Keratinocyte (primary cell): ENCODE data around the gene TYW1B. TPM values are rescaled to one million over a fixed set of nuclear protein-coding genes. Genes with fewer than 3 reads are reported as not detected.
"Not testable (repeated sequence)": the region's sequence is repeated elsewhere in the genome, so short reads cannot be mapped to it uniquely, and the experiment has no call there.

ENCODE experiments used
- DNase-seq: peaks from one replicate; pipeline ENCODE4 v3.0.0-alpha.2; 2011; ENCODE audit warnings: low read depth, missing footprints, low spot score
- FAIRE-seq: peaks from 2 replicates; lab custom pipeline; 2011; peaks lifted over from hg19 to GRCh38; lab: Jason Lieb, UNC
- H2AFZ ChIP-seq: 2 replicates; pipeline ENCODE4 v1.6.0; 2012; ENCODE audit warnings: low read length, control low read depth, inconsistent platforms; ENCODE audit not compliant: control insufficient read depth
- H3K27ac ChIP-seq: 2 replicates; pipeline ENCODE4 v1.5.1; 2011; ENCODE audit warnings: low read length; ENCODE audit not compliant: control insufficient read depth, insufficient read depth
- H3K27me3 ChIP-seq: 3 replicates; pipeline ENCODE4 v1.6.0; 2011; ENCODE audit warnings: low read length; ENCODE audit not compliant: control insufficient read depth, insufficient read depth; ENCODE audit errors: extremely low read depth
- H3K36me3 ChIP-seq, 2 experiments: 2 replicates in 1 of 2; 3 replicates in 1 of 2; pipeline ENCODE4 v1.5.1; 2011; ENCODE audit warnings: low read length in 2 of 2, mild to moderate bottlenecking in 1 of 2; ENCODE audit not compliant: control insufficient read depth in 2 of 2, insufficient read depth in 2 of 2; ENCODE audit errors: extremely low read depth in 1 of 2
- H3K4me1 ChIP-seq: 3 replicates; pipeline ENCODE4 v1.5.1; 2011; ENCODE audit warnings: low read length; ENCODE audit not compliant: control insufficient read depth, insufficient read depth; ENCODE audit errors: extremely low read depth
- H3K4me2 ChIP-seq: 3 replicates; pipeline ENCODE4 v1.6.0; 2011; ENCODE audit warnings: low read depth, low read length; ENCODE audit not compliant: control insufficient read depth, insufficient read depth; ENCODE audit errors: extremely low read depth
- H3K4me3 ChIP-seq, 3 experiments: fragments of 200-600 bp in 1 of 3; sonication (generic) in 1 of 3; 2 replicates in 2 of 3; 3 replicates in 1 of 3; pipeline ENCODE4 v1.5.1; 2011 to 2016; ENCODE audit warnings: low read length in 3 of 3, mild to moderate bottlenecking in 3 of 3, control low read depth in 2 of 3, inconsistent platforms in 1 of 3, low read depth in 1 of 3, mixed read lengths in 1 of 3, mixed run types in 1 of 3, moderate library complexity in 1 of 3; ENCODE audit not compliant: control insufficient read depth in 2 of 3, insufficient read depth in 2 of 3; ENCODE audit errors: extremely low read depth in 1 of 3
- H3K79me2 ChIP-seq: 2 replicates; pipeline ENCODE4 v1.6.0; 2012; ENCODE audit warnings: low read length; ENCODE audit not compliant: control insufficient read depth, insufficient read depth
- H3K9ac ChIP-seq: 3 replicates; pipeline ENCODE4 v1.6.0; 2011; ENCODE audit warnings: low read length; ENCODE audit not compliant: control insufficient read depth, insufficient read depth; ENCODE audit errors: extremely low read depth
- H3K9me1 ChIP-seq: 3 replicates; pipeline ENCODE4 v1.6.0; 2011; ENCODE audit warnings: low read length; ENCODE audit not compliant: control insufficient read depth, insufficient read depth; ENCODE audit errors: extremely low read depth
- H3K9me3 ChIP-seq: 2 replicates; pipeline ENCODE4 v1.5.1; 2012; ENCODE audit warnings: low read depth, low read length; ENCODE audit not compliant: control insufficient read depth
- H4K20me1 ChIP-seq: 3 replicates; pipeline ENCODE4 v1.6.0; 2011; ENCODE audit warnings: low read length; ENCODE audit not compliant: control insufficient read depth, insufficient read depth; ENCODE audit errors: extremely low read depth
- EZH2 ChIP-seq: IDR thresholded peaks from one replicate; pipeline ENCODE4 v1.6.1; 2012; ENCODE audit warnings: inconsistent platforms, mild to moderate bottlenecking, low read length, moderate library complexity
- dilution Hi-C: fragments of 300-500 bp; cut with MboI; formaldehyde crosslinking; loops from one replicate; pipeline ENCODE4 v1.7.0; 2020; ENCODE audit warnings: low sequenced_read_pairs; ENCODE audit not compliant: extremely low pct_ligation_motif_present
- polyA plus RNA-seq, 5 experiments: library from polyadenylated mRNA; depleted of rRNA in 3 of 5; stranded (reverse) in 3 of 5; stranded (forward) in 1 of 5; unstranded in 1 of 5; fragments of >200 nt; gene quantifications; 1 replicate in 1 of 5; 2 replicates in 3 of 5; 3 replicates in 1 of 5; pipeline versions ENCODE4 v1.2.1 to v1.2.3, GENCODE V29; 2011 to 2012; ENCODE audit warnings: missing spikeins in 2 of 5, low read depth in 1 of 5, low replicate concordance in 1 of 5
- small RNA-seq, 3 experiments: library from RNA; depleted of rRNA; stranded (forward); fragments of <200 nt; gene quantifications; one replicate each; pipeline ENCODE3, GENCODE V24; 2012; ENCODE audit warnings: low read depth in 3 of 3, low replicate concordance in 1 of 3; ENCODE audit not compliant: insufficient read length in 3 of 3
- TF ChIP-seq, protein P1 (sequence below), 3 experiments: IDR thresholded peaks in 1 of 3; conservative IDR thresholded peaks in 1 of 3; optimal IDR thresholded peaks in 1 of 3; 2 replicates in 2 of 3; 3 replicates in 1 of 3; pipeline versions ENCODE3 to v1.5.1; 2011; ENCODE audit warnings: low read length in 3 of 3, mild to moderate bottlenecking in 3 of 3, moderate library complexity in 2 of 3, control low read depth in 1 of 3, inconsistent platforms in 1 of 3; ENCODE audit not compliant: insufficient read depth in 2 of 3; ENCODE audit errors: extremely low read depth in 1 of 3

TYW1B gene
- polyA plus RNA-seq, 1 donor (not counting 4 experiments of a cell fraction or from before 2014, with no cell fraction given): 2.5 TPM

GRCh38 chr7:72538147-72538546 lies 289.9 kb downstream of the TYW1B start:
- Histone ChIP-seq H3K36me3 (no peaks in the 10 kb centered on the region), H3K27me3 (no peaks in the 10 kb centered on the region), H3K79me2 (no peaks in the 10 kb centered on the region), H3K4me2 (no peak overlapping the region), H3K27ac (no peak overlapping the region), H2AFZ (no peak overlapping the region), H3K9me3 (no peaks in the 10 kb centered on the region), H3K9me1 (no peaks in the 10 kb centered on the region), H3K9ac (no peak overlapping the region), H3K4me3 (no peak overlapping the region), H3K4me1 (no peaks in the 10 kb centered on the region), H4K20me1 (no peaks in the 10 kb centered on the region)
- FAIRE-seq (no peak), DNase-seq (no peak)
- dilution Hi-C loops: no loop called here
- TF ChIP-seq, protein P1, sequence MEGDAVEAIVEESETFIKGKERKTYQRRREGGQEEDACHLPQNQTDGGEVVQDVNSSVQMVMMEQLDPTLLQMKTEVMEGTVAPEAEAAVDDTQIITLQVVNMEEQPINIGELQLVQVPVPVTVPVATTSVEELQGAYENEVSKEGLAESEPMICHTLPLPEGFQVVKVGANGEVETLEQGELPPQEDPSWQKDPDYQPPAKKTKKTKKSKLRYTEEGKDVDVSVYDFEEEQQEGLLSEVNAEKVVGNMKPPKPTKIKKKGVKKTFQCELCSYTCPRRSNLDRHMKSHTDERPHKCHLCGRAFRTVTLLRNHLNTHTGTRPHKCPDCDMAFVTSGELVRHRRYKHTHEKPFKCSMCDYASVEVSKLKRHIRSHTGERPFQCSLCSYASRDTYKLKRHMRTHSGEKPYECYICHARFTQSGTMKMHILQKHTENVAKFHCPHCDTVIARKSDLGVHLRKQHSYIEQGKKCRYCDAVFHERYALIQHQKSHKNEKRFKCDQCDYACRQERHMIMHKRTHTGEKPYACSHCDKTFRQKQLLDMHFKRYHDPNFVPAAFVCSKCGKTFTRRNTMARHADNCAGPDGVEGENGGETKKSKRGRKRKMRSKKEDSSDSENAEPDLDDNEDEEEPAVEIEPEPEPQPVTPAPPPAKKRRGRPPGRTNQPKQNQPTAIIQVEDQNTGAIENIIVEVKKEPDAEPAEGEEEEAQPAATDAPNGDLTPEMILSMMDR (optimal IDR thresholded peaks at IDR 0.05 in 1 of 3, IDR thresholded peaks at IDR 0.05 in 1 of 3, conservative IDR thresholded peaks at IDR 0.05 in 1 of 3; ENCODE audit: extremely low read depth in 1 of 3, insufficient read depth in 2 of 3, low read length in 3 of 3): no peak
- no peak for TF ChIP-seq EZH2

- DNase-seq, H3K36me3 ChIP-seq, H3K4me2 ChIP-seq, H4K20me1 ChIP-seq, H3K27me3 ChIP-seq, H3K79me2 ChIP-seq, H3K4me3 ChIP-seq, H3K9me1 ChIP-seq, H3K4me1 ChIP-seq, H3K9me3 ChIP-seq, H2AFZ ChIP-seq, H3K27ac ChIP-seq, dilution Hi-C loops, FAIRE-seq, H3K9ac ChIP-seq: not testable (repeated sequence)
These were observed 292.0 kb downstream of the TYW1B start for GRCh38 chr7:72536038-72536437.

GRCh38 chr7:72531048-72531447 lies 297.0 kb downstream of the TYW1B start:
- dilution Hi-C loops, H3K27ac ChIP-seq, H3K79me2 ChIP-seq, H3K4me3 ChIP-seq, H3K4me1 ChIP-seq, H3K9ac ChIP-seq, H3K9me3 ChIP-seq, H2AFZ ChIP-seq, H3K4me2 ChIP-seq, FAIRE-seq, DNase-seq, H4K20me1 ChIP-seq, H3K36me3 ChIP-seq, H3K9me1 ChIP-seq, H3K27me3 ChIP-seq: not testable (repeated sequence)

Small RNA genes lying within 50 kb of the gene (small RNA-seq; reads per million reads assigned to genes)
- gene AC211469.2 (0 reads per million in 3 experiments), gene MIR4650-2 (0 reads per million in 3 experiments), gene RN7SL377P (0 reads per million in 3 experiments), gene RN7SL625P (0 reads per million in 3 experiments)

Other genes starting within 250 kb of the TYW1B start
- 3.1 to 10.4 TPM (median 4.0 TPM) in 3 replicates for gene POM121, start 96.9 kb upstream of the TYW1B start, polyA plus RNA-seq
- 0.03 to 0.19 TPM in 2 of 3 replicates, not detected in the other for gene TRIM74, start 141.3 kb upstream of the TYW1B start, polyA plus RNA-seq
- gene SPDYE8, start 201.6 kb upstream of the TYW1B start, polyA plus RNA-seq: not detected in 3 replicates
- gene SPDYE11, start 229.7 kb upstream of the TYW1B start, polyA plus RNA-seq: not detected in 3 replicates